Myocyte (in vitro differentiated cells): Measurements from ENCODE around the gene URB1. TPM values are rescaled to one million over a fixed set of nuclear protein-coding genes. Genes with fewer than 3 reads are reported as not detected.
"Not testable (repeated sequence)": the region's sequence is repeated elsewhere in the genome, so short reads cannot be mapped to it uniquely, and the experiment has no call there.

ENCODE experiments used
- DNase-seq: peaks from one replicate; pipeline ENCODE4 v3.0.0-alpha.2; 2012; ENCODE audit warnings: low read depth
- polyA plus RNA-seq: library from polyadenylated mRNA; unstranded; fragments of >200 nt; gene quantifications from one replicate; pipeline ENCODE4 v1.2.1, GENCODE V29; 2012; ENCODE audit warnings: missing spikeins
- total RNA-seq: library from RNA; depleted of rRNA; stranded (reverse); fragments of >200 nt; gene quantifications from 2 replicates; pipeline ENCODE4 v1.2.3, GENCODE V29; 2014

URB1 gene, protein sequence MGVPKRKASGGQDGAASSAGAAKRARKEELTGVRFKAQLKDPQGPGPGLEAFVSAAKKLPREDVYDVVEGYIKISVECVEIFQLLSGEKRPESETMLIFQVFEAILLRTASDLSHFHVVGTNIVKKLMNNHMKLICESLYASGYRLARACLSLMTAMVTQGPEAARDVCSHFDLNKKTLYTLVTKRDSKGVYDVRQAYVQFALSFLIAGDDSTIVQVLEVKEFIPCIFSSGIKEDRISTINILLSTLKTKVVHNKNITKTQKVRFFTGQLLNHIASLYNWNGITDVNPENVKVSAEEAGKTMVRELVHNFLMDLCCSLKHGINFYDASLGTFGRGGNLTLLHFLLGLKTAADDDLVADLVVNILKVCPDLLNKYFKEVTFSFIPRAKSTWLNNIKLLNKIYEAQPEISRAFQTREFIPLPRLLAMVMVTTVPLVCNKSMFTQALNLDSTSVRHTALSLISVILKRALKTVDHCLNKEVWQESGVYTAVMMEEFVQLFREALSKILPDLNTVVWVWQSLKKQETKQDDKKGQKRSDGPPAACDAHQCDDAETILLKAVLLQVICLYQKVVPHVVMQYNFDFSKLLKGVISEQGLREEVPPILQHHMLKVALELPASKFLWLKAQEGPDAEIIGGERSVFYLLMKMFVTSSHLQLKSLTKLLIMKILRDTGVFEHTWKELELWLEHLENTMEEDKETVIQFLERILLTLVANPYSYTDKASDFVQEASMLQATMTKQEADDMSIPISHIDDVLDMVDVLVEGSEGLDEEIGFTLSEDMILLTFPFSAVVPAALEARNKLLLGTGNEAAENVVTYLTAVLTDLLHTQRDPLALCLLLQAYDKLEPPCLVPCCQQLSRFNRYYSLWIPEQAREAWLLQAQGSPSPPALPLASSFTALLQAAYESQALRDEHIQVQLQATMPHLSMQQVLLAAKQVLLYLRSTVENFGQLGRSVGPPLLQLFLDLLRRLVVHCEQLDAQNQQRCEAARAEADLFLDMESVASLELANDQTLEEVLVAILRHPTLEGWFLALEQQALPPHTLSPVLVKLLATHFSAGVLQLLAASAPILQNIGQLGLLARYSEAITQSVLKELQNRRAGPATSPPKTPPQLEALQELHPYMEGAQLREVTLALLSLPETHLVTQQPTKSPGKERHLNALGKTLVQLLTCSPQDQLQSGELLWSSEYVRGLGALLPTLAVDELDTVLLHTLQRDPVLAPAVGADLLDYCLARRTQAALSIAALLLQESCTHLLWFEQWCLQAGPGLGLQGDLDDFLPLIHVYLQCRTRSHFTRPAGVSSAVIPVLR (N-terminal part only)
- 42.1 and 42.8 TPM in 2 replicates for total RNA-seq
- 13.4 TPM for polyA plus RNA-seq

DNA sequence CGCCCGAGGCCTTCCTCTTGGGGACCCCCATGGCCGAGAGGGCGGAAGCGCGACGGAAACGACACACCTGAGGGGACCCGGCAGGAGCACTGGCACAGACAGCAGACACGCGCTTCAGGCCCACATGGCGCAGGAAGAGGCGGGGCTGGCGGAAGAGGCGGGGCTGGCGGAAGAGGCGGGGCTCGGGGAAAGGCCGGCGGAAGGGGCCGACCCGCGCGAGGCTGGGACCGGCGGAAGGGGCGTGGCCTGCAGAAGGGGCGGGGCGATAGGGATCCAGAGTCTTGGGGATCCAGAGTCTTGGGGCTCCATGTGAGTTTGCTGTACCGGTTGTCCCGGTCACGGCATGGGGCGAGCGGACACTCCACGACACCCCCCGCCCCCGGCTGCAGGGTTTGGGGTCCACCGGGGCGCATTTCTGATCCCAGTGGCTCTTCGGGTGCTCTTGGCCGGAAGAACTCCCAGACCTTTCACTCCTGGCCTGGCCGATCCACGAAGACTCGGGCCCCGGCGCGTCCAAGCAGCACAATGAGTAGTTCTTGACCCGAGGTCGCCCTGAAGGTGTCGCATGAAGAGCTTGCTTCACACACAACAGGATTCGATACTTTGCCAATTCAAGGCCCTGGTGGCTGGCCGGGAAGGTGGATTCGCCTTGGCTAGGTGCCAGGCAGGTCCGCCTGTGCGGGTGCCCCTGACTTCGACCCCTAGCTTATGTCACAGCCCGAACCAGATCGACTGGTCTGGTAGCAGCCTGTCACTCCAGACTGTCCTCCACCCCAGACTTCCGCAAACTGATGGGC, at the start of gene URB1:
TSS of gene URB1 (minus strand) at position 133 of the 797 bp plus-strand sequence. CDS start at position 31, 102 bp downstream.
- peak; percentile 88 for DNase-seq

DNA sequence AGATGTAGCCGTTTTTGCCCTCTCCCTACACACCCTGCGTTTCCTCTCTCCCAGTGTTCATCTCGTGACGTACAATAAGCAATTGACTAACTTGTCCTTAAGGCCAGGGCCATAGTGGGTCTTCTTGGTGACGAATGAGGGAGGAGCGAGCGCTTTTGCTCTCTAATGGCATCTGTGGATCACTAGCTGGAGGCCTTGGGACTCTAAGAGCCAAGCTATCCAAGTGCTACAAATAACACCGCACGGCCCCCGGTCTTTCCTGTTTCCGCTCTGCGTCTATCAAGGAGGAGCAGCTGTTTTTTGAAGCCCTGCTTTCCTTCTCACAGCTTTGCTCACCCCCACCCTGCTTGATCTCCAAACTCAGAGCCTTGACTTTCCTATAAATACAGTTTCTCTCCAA, 44.9 kb upstream of the URB1 start:
- DNase-seq: no peak

DNA sequence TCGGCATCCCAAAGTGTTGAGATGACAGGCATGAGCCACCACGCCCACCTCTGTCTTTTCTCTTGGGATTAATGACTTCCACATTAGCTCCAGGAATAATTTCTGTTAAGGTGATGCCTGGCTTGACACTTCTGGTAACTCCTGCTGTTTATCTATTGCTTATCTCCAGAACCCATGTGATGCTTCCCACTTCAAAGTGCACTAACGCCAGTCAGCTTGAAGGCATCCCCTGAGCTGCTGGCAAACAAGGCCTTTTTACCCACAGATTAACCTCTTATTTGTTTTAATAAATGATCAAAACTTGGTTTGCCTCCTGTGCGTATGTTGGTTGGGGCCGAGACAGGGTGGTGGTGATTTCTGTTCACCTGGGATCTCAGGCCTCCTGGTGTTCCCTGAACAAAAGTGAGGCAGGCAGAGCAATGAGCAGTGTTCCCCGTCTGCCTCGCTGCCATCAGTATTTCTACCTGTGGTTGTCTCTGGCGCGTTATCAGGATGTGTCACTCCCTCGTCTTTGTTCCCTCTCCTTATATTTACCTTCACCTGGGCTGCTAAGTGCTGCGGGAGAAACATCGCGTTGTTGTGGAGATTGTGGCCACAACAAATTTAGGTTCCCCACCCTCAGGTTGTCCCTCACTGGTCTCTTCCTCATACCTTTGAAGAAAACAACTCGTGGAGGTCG, 40.3 kb upstream of the URB1 start:
- not testable (repeated sequence) for DNase-seq

DNA sequence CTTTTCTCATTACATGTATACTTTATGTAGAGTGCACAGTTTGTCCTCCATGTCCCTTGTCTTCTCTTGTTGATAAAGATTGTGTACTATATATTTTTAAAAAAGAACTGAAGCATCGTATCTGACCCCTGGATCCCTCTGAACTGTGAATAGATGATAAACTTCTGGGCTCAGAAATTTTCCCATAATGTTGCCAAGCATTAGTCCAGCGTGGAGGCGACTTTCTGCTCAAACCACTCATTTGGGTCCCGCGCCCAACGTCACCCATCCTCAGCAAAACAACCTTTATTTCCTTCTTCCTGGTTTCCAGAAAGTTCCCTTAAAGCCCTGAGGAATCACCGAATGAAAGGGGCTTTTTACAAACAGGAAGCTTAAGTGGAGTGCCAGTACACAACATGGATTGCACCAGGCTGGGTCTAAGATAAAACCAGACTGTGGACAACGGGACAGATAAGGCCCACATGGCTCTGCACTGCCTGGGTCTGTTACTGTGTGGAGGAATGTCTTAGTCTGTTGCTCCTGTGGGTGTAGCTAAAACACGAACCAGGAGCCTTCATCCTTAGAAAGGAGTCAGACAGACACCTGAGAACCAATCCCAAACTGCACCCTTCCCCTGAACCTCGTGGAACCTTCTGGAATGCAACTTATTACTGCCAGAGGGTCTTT, 35.3 kb upstream of the URB1 start:
- DNase-seq: no peak

DNA sequence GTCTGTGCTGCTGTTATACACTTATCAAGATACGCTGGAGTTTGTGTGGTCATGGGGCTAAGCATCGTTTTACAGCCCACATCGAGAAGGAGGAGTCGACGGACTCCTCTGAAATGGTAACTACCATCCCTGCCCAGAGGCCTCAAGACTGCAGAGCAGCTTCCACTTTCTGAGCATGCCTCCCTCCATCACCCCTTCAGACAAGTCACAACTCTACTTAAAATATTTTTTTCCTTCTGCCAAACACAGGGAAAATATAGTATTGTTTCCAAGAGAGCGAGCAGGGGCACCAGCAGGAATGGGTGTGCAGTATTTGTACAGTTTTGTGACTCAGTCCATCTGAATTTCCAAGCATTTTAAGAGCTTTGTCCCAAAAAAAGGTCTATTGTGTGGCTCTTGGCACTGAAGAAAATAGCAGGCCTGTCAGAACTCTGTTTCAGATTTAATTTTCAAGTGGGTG, 33.8 kb upstream of the URB1 start:
- no peak for DNase-seq

- no peak for DNase-seq
Observed at GRCh38 chr21:32426066-32426465, 33.3 kb upstream of the URB1 start.

- DNase-seq: no peak
Observed at GRCh38 chr21:32425628-32426027, 32.8 kb upstream of the URB1 start.

DNA sequence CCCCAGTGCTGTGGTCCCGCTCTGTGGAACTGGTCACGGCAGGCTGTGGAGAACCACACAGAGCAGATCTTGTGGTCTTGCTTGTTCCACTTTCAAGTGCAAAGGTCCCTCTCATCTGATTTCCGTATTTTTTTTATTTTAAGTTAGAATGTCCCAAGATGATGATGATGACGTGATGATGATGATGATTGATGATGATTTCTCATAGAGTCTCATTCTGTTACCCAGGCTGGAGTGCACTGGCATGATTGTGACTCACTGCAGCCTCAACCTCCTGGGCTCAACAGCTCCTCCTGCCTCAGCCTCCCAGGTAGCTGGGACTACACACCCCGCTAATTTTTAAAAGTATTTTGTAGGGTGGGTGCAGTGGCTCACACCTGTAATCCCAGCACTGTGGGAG, 31.9 kb upstream of the URB1 start:
- no peak for DNase-seq

DNA sequence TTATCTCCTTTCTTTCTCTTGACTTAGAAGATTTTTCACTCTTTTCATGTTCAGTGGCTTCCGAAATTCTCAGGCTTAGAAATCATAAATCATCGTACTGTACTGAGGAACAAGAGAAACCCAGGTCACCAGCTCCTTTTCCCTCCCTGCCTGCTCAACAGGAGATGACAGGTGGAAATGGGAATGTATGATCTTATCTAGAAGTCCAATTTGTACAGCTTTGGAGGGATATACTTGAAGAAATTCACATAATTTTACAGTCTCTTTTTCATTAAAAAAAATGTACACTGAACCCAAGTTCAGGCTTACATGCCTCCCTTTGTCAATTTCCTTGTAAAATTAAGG, 31.4 kb upstream of the URB1 start:
- DNase-seq: no peak

- DNase-seq: peak; percentile 46
Observed at GRCh38 chr21:32423320-32424190, 30.7 kb upstream of the URB1 start.

- DNase-seq: no peak
Observed at GRCh38 chr21:32422064-32422463, 29.3 kb upstream of the URB1 start.

DNA sequence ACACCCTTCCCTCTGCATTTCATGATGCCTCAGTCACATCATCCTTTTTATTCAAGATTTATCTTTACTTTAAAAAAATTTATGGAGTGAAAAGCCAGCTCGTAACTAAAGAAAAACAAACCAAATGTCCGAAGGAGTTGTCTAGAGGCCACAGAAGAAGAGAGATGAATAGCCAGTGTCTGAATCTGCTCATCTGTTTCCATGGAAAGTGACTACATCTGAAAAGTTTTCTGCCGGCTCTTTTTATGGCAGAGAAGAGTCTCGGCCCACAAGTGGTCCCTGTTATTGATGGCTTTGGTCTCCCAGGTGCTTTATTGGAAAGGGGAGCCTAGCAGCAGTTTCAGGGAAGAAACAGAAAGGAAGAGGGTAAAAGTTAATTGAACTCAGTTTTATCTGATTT, 25.3 kb upstream of the URB1 start:
- DNase-seq: no peak

DNA sequence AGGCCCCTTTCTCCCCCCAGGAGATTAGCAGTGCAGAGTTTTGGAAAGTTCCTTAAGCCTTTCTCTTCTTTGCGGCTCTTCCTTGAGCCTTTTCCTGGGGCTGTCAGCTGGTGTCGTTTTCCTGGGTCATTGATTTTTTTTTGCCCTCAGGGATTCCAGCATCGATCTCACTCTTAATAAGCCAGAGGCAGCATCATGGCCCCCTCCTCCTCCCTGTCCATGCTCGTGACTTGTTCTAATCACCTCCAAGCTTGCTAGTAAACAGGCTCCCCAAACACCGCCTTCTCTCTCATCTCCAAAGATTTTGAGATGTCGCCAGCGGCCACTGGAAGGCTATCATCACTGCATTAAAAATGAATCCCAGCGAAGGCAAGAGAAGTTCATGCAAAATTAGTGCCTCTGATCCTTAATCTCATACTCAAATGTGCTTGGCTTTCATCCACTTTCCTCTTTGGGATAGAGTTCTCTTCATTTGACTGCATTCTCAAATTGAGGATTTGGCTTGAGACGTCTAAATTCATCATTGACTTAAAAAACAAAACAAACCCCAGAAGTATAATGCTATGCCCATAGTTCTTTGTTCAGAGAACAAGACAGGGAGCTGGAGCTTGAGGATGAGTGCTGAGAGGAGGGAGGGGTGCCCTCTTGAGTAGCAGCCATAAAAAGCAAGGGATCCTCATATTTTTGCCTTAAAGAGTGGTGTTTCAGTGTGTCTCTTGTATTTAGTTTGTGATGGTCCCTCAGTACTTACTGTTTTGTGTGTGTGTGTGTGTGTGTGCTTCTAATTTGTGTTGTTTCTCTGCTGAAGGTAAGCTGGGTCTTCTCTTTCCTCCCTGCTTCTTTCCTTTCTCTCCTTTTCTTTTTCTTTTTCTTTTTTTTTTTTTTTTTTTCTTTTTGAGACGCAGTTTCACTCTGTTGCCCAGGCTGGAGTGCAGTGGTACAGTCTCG, 22.9 kb upstream of the URB1 start:
- no peak for DNase-seq

GRCh38 chr21:32414579-32415358, 22.0 kb upstream of the URB1 start:
- DNase-seq: peak; percentile 40

- DNase-seq: no peak
Observed at GRCh38 chr21:32413697-32414578, 21.1 kb upstream of the URB1 start.
